GM19099 (cell line): ENCODE data around the gene KCNJ15.

Experiments
- POLR2A ChIP-seq: IDR thresholded peaks from 3 replicates; pipeline ENCODE4 v1.6.1; 2011; ENCODE audit warnings: low read depth; ENCODE audit not compliant: insufficient read length; ENCODE audit errors: extremely low read depth

Gene KCNJ15

DNA sequence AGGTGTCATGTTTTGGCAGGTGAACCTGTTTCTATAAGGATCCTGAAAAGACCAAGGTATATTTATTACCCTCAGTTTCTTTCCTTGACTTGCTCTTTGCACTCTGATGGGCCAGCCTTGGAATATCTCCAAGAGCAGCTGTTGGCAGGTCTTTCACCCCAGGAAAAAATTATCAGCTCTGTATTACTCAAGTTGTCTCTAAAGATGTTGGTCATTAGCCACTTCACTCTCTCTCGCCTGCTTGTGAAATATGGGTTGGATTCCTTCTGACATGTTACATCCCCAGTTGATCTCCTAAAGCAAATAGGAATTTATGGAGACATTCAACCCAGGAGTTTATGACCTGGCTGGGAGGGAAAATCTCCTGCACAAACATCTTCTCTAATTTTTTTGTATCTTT is 85.9 kb downstream of the KCNJ15 start:
- TF ChIP-seq POLR2A = no peak

DNA sequence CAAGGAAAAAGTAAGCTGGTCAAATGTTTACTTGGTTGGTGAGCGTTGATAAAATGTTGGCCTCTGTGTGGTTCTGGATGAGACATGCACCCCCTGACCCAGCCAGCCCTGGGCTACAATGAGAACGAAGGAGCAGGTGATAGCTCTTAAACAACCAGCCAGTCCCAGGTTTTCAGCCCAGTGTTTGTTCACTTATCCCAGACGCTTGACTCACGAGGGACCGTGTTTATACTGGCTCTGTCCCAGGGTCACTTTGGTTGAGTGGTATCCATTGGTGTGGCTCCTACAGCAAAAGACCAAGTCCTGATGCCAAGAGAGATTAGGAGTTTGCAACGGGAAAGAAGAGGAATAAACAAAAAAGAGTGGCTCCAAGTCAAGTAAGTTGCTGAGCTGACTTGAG is 86.9 kb downstream of the KCNJ15 start:
- TF ChIP-seq POLR2A = no peak

DNA sequence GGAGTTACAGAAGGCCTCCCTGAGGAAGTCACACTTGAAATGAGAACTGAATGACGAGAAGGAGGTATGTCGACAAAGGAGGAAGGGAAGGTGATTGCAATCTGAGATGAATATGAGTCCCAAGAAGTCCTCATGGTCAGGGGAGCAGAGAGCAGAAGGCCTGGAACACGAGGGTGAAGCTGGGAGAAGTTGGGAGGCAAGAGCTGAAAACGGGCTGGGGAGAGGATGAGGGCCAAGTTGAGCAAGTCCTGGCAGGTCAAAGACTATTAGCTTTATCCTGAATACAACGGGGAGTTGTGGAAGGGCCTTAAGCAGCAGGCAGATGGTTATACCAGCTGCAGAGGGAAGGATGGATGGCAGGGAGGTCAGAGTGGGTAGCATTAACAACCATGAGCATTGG is 89.5 kb downstream of the KCNJ15 start:
- TF ChIP-seq POLR2A = no peak

DNA sequence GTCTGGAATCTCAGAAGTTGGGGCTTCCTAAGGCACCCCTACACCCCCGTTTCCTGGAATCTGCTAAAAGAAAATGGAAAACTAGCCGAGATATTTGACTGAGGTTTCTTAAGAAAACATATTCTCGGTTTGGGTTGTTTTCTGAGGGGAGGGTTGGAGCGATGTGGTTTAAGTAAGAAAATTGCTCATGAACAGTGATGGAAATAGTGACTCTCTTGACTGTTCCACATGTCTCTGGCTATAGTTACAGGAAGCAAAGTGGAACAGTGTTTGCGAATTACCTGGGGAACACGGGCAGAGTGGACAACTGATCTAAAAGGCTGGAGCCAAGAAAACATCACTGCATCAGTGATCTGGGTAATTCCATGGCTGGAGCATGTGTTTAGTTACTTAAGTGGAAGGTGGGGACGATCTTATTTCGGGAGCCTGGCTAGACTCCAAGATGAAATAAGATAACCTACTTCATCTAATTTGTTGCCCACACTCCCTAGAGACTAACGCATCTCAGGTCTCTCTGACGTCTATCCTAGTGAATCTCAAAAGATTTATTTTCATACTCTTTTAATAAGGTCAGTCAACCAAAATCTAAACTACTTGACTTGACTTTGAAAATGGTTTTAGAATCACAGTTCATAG is 92.4 kb downstream of the KCNJ15 start:
- no peak for TF ChIP-seq POLR2A

DNA sequence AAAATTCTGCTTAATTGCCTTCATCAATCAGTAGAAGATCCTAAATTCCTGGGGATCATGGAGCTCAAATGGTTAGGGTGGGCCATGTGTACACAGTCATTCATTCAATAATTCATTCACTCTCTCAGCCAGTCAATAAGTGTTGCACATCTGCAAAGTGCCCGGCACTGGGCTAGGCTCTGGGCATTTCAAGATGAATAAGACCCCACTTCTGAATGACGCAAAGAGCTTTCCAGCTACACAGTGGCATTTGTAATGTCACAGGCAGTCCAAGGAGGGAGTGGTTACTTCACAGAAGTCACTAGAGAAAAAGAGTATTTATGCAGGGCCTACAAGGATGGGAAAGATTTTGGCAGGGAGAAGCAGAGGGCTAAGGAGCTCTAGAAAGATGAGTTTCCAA is 93.2 kb downstream of the KCNJ15 start:
- no peak for TF ChIP-seq POLR2A

DNA sequence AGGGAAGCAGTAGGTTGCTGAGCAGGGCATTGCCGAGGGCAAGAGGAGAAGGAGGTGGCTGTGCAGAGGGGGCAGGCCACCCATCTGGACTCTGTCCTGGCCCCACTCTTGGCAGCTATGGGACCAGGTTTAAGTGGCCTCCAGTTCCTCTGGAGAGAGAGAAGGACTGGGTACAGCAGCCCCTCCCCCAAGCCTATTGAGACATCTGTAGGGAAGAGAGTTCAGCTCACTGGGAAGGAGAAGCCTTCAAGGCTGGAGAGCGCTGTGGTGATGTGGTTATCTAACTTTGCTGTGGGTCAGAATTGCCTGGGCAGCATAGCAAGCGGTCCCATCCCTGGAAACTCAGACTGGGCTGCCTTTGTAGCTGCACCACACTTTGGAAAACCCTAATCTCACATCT is 93.9 kb downstream of the KCNJ15 start:
- no peak for TF ChIP-seq POLR2A

DNA sequence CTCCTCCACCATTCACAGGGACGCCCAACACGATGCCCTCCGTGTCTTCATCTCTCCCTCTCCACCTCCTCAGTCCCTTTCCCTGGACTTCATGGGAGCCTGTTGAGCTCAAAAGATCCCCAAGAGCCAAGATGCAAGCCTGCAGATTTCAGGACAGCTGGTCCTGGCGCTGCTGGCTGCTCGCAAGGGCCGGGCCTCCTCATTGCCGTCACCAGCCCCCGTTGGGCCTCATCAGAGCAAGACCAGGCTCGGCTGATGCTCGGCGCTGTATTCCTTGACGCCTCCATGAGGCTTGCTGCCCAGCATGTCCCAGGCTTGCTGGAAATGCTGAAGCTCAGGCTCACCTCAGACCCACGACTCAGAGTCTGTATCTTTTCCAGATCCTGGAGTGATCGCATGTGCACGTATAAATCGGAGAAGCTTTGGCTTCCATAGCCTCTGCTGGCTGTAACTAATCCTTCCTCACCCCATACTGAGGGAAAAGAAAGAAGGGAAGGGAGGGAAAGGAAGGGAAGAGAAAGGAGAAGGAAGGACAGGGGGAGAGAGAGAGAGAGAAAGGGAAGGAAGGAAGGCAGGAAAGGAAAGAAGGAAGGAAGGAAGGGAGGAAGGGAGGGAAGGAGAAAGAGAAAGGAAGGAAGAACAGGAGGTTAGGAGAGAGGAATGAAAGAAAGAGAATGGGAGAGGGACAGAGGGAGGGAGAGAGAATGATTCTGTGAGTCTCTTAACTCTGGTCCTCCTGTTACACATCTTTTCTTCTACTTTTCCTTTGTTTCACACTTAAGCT is 94.6 kb downstream of the KCNJ15 start:
- no peak for TF ChIP-seq POLR2A

DNA sequence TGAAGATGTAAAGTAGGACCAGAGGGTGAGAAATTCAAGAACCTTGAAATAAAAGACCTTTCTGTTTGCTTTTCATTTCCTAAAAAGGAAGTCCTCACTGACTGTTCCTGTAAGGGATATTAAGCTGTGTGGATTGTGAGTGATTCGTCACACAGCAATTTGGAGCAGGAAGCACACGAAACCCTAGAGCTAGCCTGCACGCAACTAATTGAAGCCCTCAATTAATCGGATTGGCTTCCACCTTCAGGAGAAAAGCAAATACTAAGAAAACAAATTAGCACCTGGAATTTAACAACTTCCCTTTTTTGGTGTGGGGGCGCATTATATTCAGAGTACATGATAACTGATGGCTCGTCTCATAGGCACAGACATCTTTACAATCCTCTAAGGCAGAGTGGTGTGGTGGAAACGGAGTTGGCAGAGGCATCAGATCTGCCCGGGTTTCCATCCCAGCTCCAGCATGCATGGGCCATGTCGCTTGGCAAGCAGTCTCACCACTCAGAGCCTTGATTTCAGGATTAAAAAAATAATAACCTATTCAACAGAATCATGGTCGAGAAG is 95.2 kb downstream of the KCNJ15 start:
- no peak for TF ChIP-seq POLR2A

DNA sequence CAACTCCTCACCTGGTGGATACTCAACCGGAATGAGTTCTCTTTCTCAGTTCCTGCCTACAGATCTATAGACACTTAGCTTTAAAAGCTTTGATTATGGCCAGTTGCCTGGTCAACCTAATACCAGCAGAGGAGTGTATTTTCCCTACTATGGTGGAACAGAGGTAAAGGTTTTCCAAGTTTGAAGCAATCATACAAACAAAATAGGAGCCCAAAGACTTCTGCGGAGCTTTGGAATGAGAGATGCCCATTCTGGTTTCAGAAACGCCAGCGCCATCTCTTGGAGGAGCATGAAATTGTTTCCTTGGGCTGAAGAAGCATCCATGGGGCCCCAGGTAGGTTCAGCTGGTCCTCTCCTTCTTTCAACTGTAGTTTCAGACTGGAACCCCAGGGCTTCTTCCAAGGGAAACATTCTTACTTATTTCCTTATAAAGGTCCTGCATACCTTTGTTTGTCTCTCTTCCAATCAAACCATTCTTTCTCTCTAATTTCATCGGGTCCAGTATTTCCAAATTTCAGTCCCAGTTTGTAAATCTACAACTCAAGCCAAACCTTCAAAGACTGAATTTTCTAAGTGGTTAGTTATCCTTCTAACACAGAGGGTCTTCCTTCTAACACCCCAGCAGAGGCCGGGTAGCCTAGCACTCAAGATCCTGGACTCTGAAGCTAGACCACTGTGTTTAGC is 95.9 kb downstream of the KCNJ15 start:
- no peak for TF ChIP-seq POLR2A

DNA sequence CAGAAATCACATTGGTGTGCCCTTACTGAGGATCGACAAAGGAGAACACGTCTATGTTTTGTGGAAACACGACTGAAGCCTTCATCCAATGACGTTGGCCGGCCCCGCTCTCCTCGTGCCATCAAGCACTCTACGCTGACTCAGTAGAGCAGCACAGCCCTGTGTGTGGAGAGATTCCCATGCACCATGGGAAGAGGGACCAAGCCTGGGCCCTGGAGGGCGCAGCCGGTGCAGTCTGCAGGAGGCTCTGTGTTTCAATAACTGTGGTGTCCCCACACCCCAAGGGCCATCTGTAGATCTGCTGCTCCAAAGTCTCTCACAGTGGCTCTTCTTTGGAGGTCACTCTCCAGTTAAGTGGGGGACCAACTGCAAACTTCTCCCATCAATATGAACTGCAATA is 97.4 kb downstream of the KCNJ15 start:
- no peak for TF ChIP-seq POLR2A

DNA sequence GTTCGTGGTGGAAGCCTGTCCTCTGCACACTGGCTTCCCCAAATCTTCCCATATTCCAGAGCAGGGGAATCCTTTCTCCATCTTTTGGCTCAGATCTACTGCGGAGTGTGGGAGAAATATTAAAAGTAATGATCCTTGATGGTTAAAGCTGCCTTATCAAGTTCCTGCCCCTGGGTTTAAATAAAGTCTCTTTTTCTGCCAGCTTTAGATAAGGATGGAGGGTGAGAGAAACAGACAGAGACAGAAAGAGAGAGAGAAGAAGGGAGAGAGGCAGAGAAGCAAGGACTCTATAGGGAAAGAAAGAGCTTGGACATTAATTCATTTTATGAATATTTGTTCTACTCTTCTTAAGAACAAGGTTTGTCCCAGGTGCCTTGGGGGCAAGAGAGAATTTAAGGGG is 98.0 kb downstream of the KCNJ15 start:
- no peak for TF ChIP-seq POLR2A

DNA sequence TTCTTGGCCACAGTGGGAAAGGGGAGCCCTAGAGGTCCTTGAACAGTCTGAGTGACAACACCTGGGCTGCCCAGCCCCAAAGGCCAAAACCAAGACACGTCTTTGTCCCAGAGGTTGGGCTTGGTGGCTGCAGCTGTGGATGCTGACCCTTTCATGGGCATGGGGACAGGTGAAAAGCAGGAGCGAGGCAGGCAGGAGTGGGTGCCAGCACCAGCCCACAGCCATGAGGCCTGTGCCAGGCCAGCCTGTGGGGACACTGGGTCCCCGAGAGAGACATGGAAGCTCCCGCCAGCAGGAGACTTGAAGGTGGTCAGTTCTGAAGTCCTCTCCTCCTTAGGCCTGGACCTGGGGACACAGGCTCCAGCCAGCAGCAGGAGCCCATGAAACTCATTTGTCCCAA is 98.6 kb downstream of the KCNJ15 start:
- no peak for TF ChIP-seq POLR2A

DNA sequence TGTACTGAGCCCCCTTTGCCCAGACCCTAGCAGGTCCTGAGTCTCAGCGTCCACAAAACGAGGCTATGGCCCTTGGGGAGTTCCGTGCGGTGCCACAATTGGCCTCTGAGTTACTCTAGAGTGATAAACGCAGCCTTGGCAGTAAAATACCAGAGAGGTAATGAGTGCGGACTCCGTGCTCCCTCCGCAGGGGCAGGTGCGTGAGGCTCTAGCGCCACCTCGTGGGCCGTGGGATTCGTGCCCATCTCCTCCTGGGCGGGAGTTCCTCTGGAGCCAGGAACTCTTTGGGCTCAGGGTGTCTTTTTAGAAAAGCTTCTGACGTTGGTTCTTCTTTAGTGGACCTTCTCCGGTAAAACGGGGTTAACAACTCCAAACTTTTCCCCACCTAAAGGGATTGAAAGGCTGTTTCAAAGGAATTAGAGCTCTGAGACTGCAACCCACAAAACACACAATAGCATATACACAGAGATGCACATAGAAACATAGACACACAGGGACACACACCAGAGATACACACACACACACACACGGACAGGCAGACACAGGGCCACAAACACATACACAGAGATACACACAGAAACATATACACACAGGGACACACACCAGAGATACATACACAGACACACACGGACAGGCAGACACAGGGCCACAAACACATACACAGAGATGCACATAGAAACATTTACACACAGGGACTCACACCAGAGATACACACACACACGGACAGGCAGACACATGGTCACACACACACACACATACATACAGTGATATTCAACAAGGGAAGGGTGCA is 99.4 kb downstream of the KCNJ15 start:
- no peak for TF ChIP-seq POLR2A
